Fibroblast of pulmonary artery (primary cell): ENCODE measurements around the gene SP100.
"Not testable (repeated sequence)": the region's sequence is repeated elsewhere in the genome, so short reads cannot be mapped to it uniquely, and the experiment has no call there.

Experiments used
- DNase-seq: peaks from one replicate; pipeline ENCODE4 v3.0.0-alpha.2; 2010; ENCODE audit warnings: low read depth
- H3K4me3 ChIP-seq: replicated peaks from 2 replicates; pipeline ENCODE4 v1.5.1; 2011; ENCODE audit warnings: low read depth, mild to moderate bottlenecking, control low read depth, low read length, moderate library complexity
- TF ChIP-seq, protein P1 (sequence below): IDR thresholded peaks from 2 replicates; pipeline ENCODE4 v1.5.1; 2011; ENCODE audit warnings: mild to moderate bottlenecking, control low read depth, low read length, inconsistent platforms; ENCODE audit errors: missing control alignments

SP100 gene

DNA sequence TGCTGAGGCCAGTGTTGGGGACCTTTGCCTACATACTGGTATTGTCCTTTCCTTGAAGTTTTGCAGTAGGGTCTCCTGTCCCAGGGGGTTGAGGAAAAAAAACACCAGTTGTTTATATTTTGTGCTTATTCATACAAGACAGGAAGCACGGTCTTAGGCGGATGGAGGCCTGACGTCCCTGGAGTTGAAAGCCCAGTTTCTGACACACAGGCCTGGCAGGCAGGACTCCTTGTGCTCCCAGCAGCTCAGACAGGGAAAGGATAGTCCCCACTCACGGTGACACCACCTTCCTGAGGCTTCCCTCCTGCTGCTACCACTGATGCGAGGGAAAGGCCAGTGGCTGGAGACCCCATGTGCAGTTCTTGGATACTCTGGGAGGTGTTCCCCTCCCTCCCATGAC lies 15.5 kb upstream of the SP100 start:
- no peak for DNase-seq
- TF ChIP-seq, protein P1, sequence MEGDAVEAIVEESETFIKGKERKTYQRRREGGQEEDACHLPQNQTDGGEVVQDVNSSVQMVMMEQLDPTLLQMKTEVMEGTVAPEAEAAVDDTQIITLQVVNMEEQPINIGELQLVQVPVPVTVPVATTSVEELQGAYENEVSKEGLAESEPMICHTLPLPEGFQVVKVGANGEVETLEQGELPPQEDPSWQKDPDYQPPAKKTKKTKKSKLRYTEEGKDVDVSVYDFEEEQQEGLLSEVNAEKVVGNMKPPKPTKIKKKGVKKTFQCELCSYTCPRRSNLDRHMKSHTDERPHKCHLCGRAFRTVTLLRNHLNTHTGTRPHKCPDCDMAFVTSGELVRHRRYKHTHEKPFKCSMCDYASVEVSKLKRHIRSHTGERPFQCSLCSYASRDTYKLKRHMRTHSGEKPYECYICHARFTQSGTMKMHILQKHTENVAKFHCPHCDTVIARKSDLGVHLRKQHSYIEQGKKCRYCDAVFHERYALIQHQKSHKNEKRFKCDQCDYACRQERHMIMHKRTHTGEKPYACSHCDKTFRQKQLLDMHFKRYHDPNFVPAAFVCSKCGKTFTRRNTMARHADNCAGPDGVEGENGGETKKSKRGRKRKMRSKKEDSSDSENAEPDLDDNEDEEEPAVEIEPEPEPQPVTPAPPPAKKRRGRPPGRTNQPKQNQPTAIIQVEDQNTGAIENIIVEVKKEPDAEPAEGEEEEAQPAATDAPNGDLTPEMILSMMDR = no peak

DNA sequence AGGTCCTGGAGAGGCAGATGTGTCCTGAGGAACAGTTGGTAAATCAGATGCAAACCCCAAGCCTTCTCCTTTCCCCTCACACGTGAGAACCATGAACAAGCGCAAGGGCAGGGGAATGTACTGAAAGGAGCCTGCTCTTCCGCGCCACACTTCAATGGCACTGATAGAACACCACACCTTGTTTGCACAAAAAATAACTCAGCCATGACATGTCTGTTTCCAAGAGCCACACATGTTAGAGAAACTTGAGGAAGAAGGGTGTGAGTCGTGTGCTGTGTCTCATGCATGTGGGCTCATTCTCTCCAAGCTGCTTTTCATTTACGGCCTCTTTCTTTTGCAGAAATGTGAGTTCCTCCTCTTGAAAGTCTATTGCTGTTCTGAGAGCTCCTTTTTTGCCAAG lies 15.0 kb upstream of the SP100 start:
- DNase-seq, H3K4me3 ChIP-seq: not testable (repeated sequence)

More for the DNA sequence above, 15.5 kb upstream of the SP100 start:
- no peak overlapping the region for H3K4me3 ChIP-seq

DNA sequence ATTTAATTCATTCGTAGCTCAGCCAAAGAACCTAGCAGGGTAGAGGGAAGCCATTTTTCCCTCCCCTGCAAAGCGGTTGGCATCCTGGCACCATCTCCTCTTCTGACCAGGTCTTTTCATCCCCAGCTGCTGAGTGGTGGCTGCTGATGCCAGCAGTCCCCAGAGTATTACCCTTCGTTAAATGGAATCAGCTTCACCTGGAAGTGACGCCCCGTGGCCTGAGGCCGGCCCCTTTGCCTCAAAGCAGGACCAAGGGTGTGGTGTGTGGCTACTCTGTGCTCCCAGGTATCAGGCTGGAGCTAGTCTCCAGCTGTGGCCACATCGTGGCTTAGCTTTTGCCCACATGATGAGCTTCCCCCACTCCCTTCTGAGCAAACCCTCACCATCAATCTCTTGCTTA lies 12.3 kb upstream of the SP100 start:
- no peak overlapping the region for H3K4me3 ChIP-seq
- DNase-seq = no peak
- TF ChIP-seq, protein P1 = no peak

DNA sequence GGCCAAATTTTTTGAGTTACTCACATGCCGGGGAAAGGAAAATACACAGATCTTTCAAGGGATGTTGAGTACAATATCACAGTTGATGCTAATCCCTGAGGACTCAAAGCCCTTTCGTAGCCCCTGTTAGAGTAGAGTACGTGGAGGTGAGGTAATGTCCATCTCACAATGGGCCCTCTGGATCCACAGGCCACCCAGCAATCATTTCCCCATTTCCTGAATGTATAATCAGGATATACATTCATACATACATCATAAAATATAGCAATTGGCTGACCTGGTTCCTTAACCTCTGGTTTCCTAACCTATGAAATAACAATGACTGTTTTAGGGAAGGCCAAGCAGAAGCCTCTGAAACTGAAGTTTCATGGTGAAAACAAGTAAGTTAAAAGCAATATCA lies 10.2 kb upstream of the SP100 start:
- H3K4me3 ChIP-seq = no peak overlapping the region
- DNase-seq = no peak
- TF ChIP-seq, protein P1 = no peak

DNA sequence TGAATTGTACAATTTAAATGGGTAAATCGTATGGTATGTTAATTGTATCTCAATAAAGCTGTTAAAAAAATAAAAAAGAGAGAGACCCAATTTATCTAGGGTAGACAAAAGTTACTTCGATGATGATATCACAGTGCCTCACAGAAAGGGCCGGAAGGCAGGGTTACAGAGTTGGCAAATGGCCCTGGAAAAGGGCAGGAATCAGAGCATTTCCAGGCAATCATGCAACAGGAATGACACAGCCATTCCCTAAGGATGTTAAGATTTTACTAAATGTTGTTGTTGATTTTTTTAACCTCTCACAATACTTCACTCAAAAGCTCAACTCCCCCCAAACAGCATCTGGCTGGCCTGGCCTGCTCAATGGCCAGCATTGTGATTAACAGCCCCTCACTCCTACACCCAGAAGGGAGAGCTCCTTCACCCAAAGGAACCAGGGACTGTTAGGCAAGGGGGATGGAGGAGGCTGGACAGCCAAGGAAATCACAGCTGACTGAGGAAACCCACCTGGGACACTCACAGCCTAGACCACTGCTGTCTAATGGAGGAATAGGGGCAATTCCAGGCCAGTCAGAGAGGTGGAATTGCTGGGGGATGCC lies 7.7 kb upstream of the SP100 start:
- peak; percentile 92 for DNase-seq
- H3K4me3 ChIP-seq = no peak overlapping the region
- TF ChIP-seq, protein P1 = no peak

DNA sequence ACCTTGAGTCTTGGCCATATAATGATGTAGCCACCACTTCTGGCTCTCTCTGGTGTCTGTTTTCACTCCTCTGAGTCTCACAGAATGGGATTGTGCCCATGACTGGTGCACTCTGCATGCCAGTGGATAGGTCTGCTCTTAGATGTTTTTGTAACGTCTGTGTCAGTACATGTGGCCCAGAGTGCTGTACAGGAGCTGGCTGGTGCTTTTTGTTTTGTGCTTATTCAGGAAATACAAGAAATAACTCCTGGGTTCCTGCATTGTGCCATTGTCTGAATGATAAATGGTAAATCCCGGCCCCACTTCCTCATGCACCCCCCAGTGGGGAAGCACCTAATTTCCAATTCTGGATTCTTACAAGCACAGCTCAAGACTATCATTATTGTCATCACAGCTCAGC lies 6.7 kb upstream of the SP100 start:
- peak; percentile 62 for DNase-seq
- not testable (repeated sequence) for H3K4me3 ChIP-seq

DNA sequence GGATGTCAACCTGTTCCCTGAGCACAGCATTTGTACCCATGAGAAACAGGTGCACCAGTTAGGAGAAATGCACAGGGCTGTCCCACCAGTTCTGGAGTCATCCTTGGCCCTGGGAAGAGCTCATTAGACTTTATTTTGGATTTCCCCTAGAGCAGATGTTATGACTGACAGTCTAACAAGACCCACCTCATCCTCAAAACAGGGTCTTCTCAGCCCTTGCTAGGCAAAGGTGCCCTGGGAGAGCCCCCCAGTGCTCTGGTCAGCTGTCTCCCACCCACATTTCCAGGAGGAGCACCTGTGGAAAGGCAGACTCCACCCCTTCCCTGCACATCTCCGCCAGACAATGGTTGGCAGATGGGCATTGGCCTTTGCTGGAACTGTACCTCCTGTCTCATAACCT lies 5.7 kb upstream of the SP100 start:
- TF ChIP-seq, protein P1 = no peak
- DNase-seq = no peak
- H3K4me3 ChIP-seq = no peak overlapping the region

DNA sequence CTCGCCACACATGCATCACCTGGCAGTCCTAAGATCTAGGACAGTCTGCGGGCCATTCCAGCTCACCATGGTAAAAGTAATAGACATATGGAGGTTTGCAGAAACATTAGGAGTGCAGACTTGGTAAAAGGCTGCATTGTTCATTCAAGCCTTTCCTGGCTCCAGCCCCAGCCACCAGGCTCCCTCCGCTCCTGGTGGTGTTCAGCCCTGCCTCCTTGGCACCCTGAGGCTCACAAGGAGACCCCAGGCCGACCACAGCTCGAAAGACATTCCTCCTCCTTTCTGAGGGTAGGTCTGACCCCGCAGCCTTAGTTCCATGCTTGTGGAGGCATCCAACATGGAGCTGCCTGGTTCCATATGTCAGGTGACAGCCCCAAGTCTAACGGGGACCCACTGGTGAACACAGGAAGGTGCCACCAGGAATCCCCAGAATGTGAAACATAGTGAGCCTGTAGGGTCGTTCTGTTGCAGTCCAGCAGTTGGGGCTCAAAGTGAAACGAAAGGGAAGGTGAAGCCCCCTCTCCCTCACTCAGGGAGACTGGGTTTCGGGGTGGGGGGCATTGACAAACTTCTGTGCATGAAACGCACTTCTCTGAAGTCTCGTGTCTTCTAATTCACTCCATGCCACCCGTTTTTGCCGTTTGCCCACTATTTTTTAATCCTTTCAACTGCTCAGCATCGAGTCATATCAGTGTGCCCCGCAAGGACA lies 5.0 kb upstream of the SP100 start:
- peak overlapping the region; percentile 74 for H3K4me3 ChIP-seq
- no peak for DNase-seq
- TF ChIP-seq, protein P1 = no peak
